GM18907 (cell line): ENCODE data around the gene ATP8B4.
"Not testable (repeated sequence)": the region's sequence is repeated elsewhere in the genome, so short reads cannot be mapped to it uniquely, and the experiment has no call there.

Experiments used
- ATAC-seq: cut with Tn5 transposase; IDR thresholded peaks from one replicate; pipeline ENCODE4 v1.9.1; 2021; ENCODE audit warnings: mild to moderate bottlenecking, moderate library complexity; ENCODE audit not compliant: unreplicated experiment

The ATP8B4 gene

GRCh38 chr15:50138391-50138790, 19.4 kb upstream of the ATP8B4 start:
- no peak for ATAC-seq

GRCh38 chr15:50137893-50138292, 18.9 kb upstream of the ATP8B4 start:
- ATAC-seq: no peak

- ATAC-seq: no peak
Observed at GRCh38 chr15:50137330-50137761, 18.3 kb upstream of the ATP8B4 start.

GRCh38 chr15:50135031-50135551, 16.1 kb upstream of the ATP8B4 start:
- ATAC-seq: peak; percentile 80

GRCh38 chr15:50134524-50135024, 15.5 kb upstream of the ATP8B4 start:
- peak; percentile 73 for ATAC-seq

- not testable (repeated sequence) for ATAC-seq
Observed at GRCh38 chr15:50132251-50132984, 13.4 kb upstream of the ATP8B4 start.

GRCh38 chr15:50131617-50132016, 12.6 kb upstream of the ATP8B4 start:
- no peak for ATAC-seq

- ATAC-seq: no peak
Observed at GRCh38 chr15:50128266-50128665, 9.2 kb upstream of the ATP8B4 start.

GRCh38 chr15:50127255-50127777, 8.3 kb upstream of the ATP8B4 start:
- no peak for ATAC-seq

- ATAC-seq: no peak
Observed at GRCh38 chr15:50126072-50126471, 7.0 kb upstream of the ATP8B4 start.

- ATAC-seq: no peak
Observed at GRCh38 chr15:50124631-50125030, 5.6 kb upstream of the ATP8B4 start.

- no peak for ATAC-seq
Observed at GRCh38 chr15:50123861-50124557, 5.0 kb upstream of the ATP8B4 start.

GRCh38 chr15:50120729-50121128, 1.7 kb upstream of the ATP8B4 start:
- ATAC-seq: no peak

GRCh38 chr15:50117431-50118027, 1.5 kb downstream of the ATP8B4 start:
- no peak for ATAC-seq

GRCh38 chr15:50116477-50116876, 2.6 kb downstream of the ATP8B4 start:
- no peak for ATAC-seq

GRCh38 chr15:50113992-50114780, 4.8 kb downstream of the ATP8B4 start:
- no peak for ATAC-seq

- ATAC-seq: no peak
Observed at GRCh38 chr15:50113187-50113505, 5.9 kb downstream of the ATP8B4 start.

- no peak for ATAC-seq
Observed at GRCh38 chr15:50112488-50113186, 6.4 kb downstream of the ATP8B4 start.

GRCh38 chr15:50110285-50110684, 8.7 kb downstream of the ATP8B4 start:
- no peak for ATAC-seq
